ENCODE results near the gene SQOR.

- TF ChIP-seq EZH2 (IDR thresholded peaks at IDR 0.05) (no peak), POLR2AphosphoS5 (IDR thresholded peaks at IDR 0.05; ENCODE audit: borderline replicate concordance, low read depth, low read length) (no peak), FOXP2 (optimal IDR thresholded peaks at IDR 0.05; ENCODE audit: control extremely low read depth, extremely low read length, insufficient read depth) (no peak)
Measured at GRCh38 chr15:45660231-45660979, 25.6 kb downstream of the SQOR start.

All from SK-N-MC (cell line).